H9 (cell line): ENCODE measurements around the gene CDK10. TPM values are rescaled to one million over a fixed set of nuclear protein-coding genes. Genes with fewer than 3 reads are reported as not detected.

Source experiments
- DNase-seq: peaks from one replicate; pipeline ENCODE4 v3.0.0-alpha.2; 2017
- H2AFZ ChIP-seq: one replicate; pipeline ENCODE4 v1.6.1; 2013; ENCODE audit warnings: mild to moderate bottlenecking, low read length, control low read depth, moderate library complexity
- H2AK5ac ChIP-seq: 2 replicates; pipeline ENCODE4 v1.6.1; 2013; ENCODE audit warnings: low read length, control low read depth, mixed read lengths; ENCODE audit not compliant: insufficient read length
- H2BK120ac ChIP-seq: one replicate; pipeline ENCODE4 v1.6.1; 2013; ENCODE audit warnings: low read depth, mild to moderate bottlenecking, low read length, control low read depth, inconsistent platforms; ENCODE audit not compliant: poor library complexity, severe bottlenecking
- H2BK12ac ChIP-seq: 2 replicates; pipeline ENCODE4 v1.6.1; 2013; ENCODE audit warnings: low read length, control low read depth, mixed read lengths, low read depth; ENCODE audit not compliant: insufficient read length
- H2BK15ac ChIP-seq: 2 replicates; pipeline ENCODE4 v1.6.1; 2013; ENCODE audit warnings: low read depth, low read length, control low read depth
- H2BK20ac ChIP-seq: one replicate; pipeline ENCODE4 v1.6.1; 2013; ENCODE audit warnings: low read depth, mild to moderate bottlenecking, low read length, control low read depth, inconsistent platforms; ENCODE audit not compliant: poor library complexity, severe bottlenecking
- H2BK5ac ChIP-seq: 2 replicates; pipeline ENCODE4 v1.6.1; 2013; ENCODE audit warnings: low read length, control low read depth, mixed read lengths; ENCODE audit not compliant: insufficient read length
- H3K14ac ChIP-seq: 2 replicates; pipeline ENCODE4 v1.6.1; 2013; ENCODE audit warnings: low read length, control low read depth; ENCODE audit not compliant: insufficient read depth
- H3K18ac ChIP-seq: 2 replicates; pipeline ENCODE4 v1.6.1; 2013; ENCODE audit warnings: low read depth, mild to moderate bottlenecking, mixed read lengths, low read length, control low read depth; ENCODE audit not compliant: insufficient read length
- H3K23ac ChIP-seq: 2 replicates; pipeline ENCODE4 v1.6.1; 2013; ENCODE audit warnings: low read length, control low read depth, mixed read lengths, low read depth; ENCODE audit not compliant: insufficient read length
- H3K23me2 ChIP-seq: 2 replicates; pipeline ENCODE4 v1.6.1; 2013; ENCODE audit warnings: low read depth, mild to moderate bottlenecking, mixed read lengths, low read length, control low read depth; ENCODE audit not compliant: insufficient read length, poor library complexity, severe bottlenecking
- H3K27ac ChIP-seq: 2 replicates; pipeline ENCODE4 v1.5.1; 2013; ENCODE audit warnings: low read length, control low read depth, mixed read lengths, low read depth; ENCODE audit not compliant: insufficient read length
- H3K27me3 ChIP-seq: 2 replicates; pipeline ENCODE4 v1.6.1; 2013; ENCODE audit warnings: low read length, control low read depth, inconsistent platforms; ENCODE audit not compliant: insufficient read depth
- H3K4ac ChIP-seq: 2 replicates; pipeline ENCODE4 v1.6.1; 2013; ENCODE audit warnings: low read depth, mild to moderate bottlenecking, control low read depth, inconsistent platforms, low read length, moderate library complexity
- H3K4me1 ChIP-seq: 2 replicates; pipeline ENCODE4 v1.6.1; 2013; ENCODE audit warnings: low read length, control low read depth, inconsistent platforms; ENCODE audit not compliant: insufficient read depth
- H3K4me2 ChIP-seq: 2 replicates; pipeline ENCODE4 v1.6.1; 2013; ENCODE audit warnings: low read length, control low read depth, mixed read lengths; ENCODE audit not compliant: insufficient read length, insufficient read depth
- H3K56ac ChIP-seq: 2 replicates; pipeline ENCODE4 v1.6.1; 2013; ENCODE audit warnings: low read depth, mild to moderate bottlenecking, mixed read lengths, low read length, control low read depth; ENCODE audit not compliant: insufficient read length
- H3K79me1 ChIP-seq: 2 replicates; pipeline ENCODE4 v1.6.1; 2013; ENCODE audit warnings: low read depth, mild to moderate bottlenecking, moderate library complexity, low read length, control low read depth, inconsistent platforms; ENCODE audit not compliant: insufficient read depth, poor library complexity, severe bottlenecking
- H3K79me2 ChIP-seq: 2 replicates; pipeline ENCODE4 v1.6.1; 2013; ENCODE audit warnings: low read length, control low read depth, inconsistent platforms; ENCODE audit not compliant: insufficient read depth
- H3K9ac ChIP-seq: 2 replicates; pipeline ENCODE4 v1.6.1; 2013; ENCODE audit warnings: low read length, control low read depth, mixed read lengths; ENCODE audit not compliant: insufficient read length; ENCODE audit errors: extremely low read depth
- H3K9me3 ChIP-seq: one replicate; pipeline ENCODE4 v1.6.1; 2013; ENCODE audit warnings: low read depth, low read length, inconsistent platforms; ENCODE audit not compliant: control insufficient read depth
- H3T11ph ChIP-seq: one replicate; pipeline ENCODE4 v1.6.1; 2013; ENCODE audit warnings: mild to moderate bottlenecking, low read length, control low read depth, inconsistent platforms
- H4K20me1 ChIP-seq: one replicate; pipeline ENCODE4 v1.6.1; 2013; ENCODE audit not compliant: control insufficient read depth, insufficient read length, insufficient read depth
- H4K5ac ChIP-seq: 2 replicates; pipeline ENCODE4 v1.6.1; 2013; ENCODE audit warnings: low read depth, mild to moderate bottlenecking, mixed read lengths, low read length, control low read depth; ENCODE audit not compliant: insufficient read length
- H4K8ac ChIP-seq: replicated peaks from 2 replicates; pipeline ENCODE4 v1.6.1; 2013; ENCODE audit warnings: low read length, control low read depth, mixed read lengths, low read depth; ENCODE audit not compliant: insufficient read length
- H4K91ac ChIP-seq: 2 replicates; pipeline ENCODE4 v1.6.1; 2013; ENCODE audit warnings: low read depth, mild to moderate bottlenecking, moderate library complexity, mixed read lengths, low read length, control low read depth; ENCODE audit not compliant: insufficient read length
- H3K27ac Mint-ChIP-seq, 3 experiments: 2 replicates in 2 of 3; 3 replicates in 1 of 3; pipeline ENCODE4 v1.8.0; 2020 to 2021; ENCODE audit warnings: mixed read lengths in 3 of 3, mild to moderate bottlenecking in 1 of 3, moderate library complexity in 1 of 3
- H3K27me3 Mint-ChIP-seq: 2 replicates; pipeline ENCODE4 v1.8.0; 2021; ENCODE audit warnings: low read depth, mild to moderate bottlenecking, moderate library complexity, mixed read lengths
- H3K36me3 Mint-ChIP-seq, 3 experiments: 2 replicates in 2 of 3; 3 replicates in 1 of 3; pipeline ENCODE4 v1.8.0; 2020 to 2021; ENCODE audit warnings: low read depth in 3 of 3, mixed read lengths in 3 of 3; ENCODE audit not compliant: insufficient read depth in 1 of 3
- H3K4me1 Mint-ChIP-seq, 2 experiments: 2 replicates each; pipeline ENCODE4 v1.8.0; 2020; ENCODE audit warnings: mixed read lengths in 2 of 2
- H3K4me3 Mint-ChIP-seq, 2 experiments: 2 replicates in 1 of 2; 3 replicates in 1 of 2; pipeline ENCODE4 v1.8.0; 2020 to 2021; ENCODE audit warnings: mild to moderate bottlenecking in 2 of 2, mixed read lengths in 2 of 2, moderate library complexity in 1 of 2
- H3K9me3 Mint-ChIP-seq, 2 experiments: 2 replicates in 1 of 2; 3 replicates in 1 of 2; pipeline ENCODE4 v1.8.0; 2020; ENCODE audit warnings: mild to moderate bottlenecking in 2 of 2, mixed read lengths in 2 of 2, moderate library complexity in 1 of 2
- CTCF ChIP-seq: fragments of 200-600 bp; sonication (generic); conservative IDR thresholded peaks from 3 replicates; pipeline ENCODE4 v1.8.0; 2021; ENCODE audit warnings: antibody characterized with exemption, mild to moderate bottlenecking
- WGBS: extraction: QIAGEN DNeasy Blood & Tissue Kit; methylation state at CpG from one replicate; pipeline ENCODE4 v1.1.7; 2013; ENCODE audit warnings: missing lambda C conversion rate, low lambda C conversion rate, mixed read lengths; ENCODE audit not compliant: insufficient read length; ENCODE audit errors: extremely low coverage; 5-methylcytosine and 5-hydroxymethylcytosine counted together
- total RNA-seq: library from RNA; stranded (reverse); gene quantifications from 2 replicates; pipeline ENCODE4 v1.2.1, GENCODE V29; 2021

Gene CDK10
- total RNA-seq, 1 experiment from 2014 or later, result 77.1 TPM

- H2BK120ac ChIP-seq, result no peak overlapping the region
- no peak for TF ChIP-seq CTCF
- Mint-ChIP-seq H3K27me3 (peaks cover 2% of the 10 kb centered on the region; the same call in 1 of the 2 replicates), H3K36me3 (peaks cover 19 to 48% (median 38%) of the 10 kb centered on the region in 3 experiments), H3K4me1 (peaks cover 5 to 8% of the 10 kb centered on the region in 2 experiments), H3K4me3 (no peak overlapping the region), H3K27ac (no peak overlapping the region), H3K9me3 (no peaks in the 10 kb centered on the region; a peak in 1 of 5 replicates)
- H3T11ph ChIP-seq, result no peak overlapping the region
- no peak overlapping the region for H3K14ac ChIP-seq
- H2BK12ac ChIP-seq, result no peak overlapping the region
- no peak overlapping the region for H3K18ac ChIP-seq
- H3K23me2 ChIP-seq, result peaks cover 11% of the 10 kb centered on the region
- no peaks in the 10 kb centered on the region for H3K79me1 ChIP-seq
- no peak overlapping the region for H3K23ac ChIP-seq
- H3K79me2 ChIP-seq, result no peaks in the 10 kb centered on the region
- no peak overlapping the region for H3K4ac ChIP-seq
- H2BK20ac ChIP-seq, result no peak overlapping the region
- H2BK5ac ChIP-seq, result no peak overlapping the region
- no peak for DNase-seq
- no peaks in the 10 kb centered on the region for H3K27me3 ChIP-seq
- no peak overlapping the region for H2BK15ac ChIP-seq
- H4K91ac ChIP-seq, result no peak overlapping the region
- no peak overlapping the region for H2AK5ac ChIP-seq
- H4K20me1 ChIP-seq, result no peaks in the 10 kb centered on the region
- H3K4me1 ChIP-seq, result no peaks in the 10 kb centered on the region
- H3K9me3 ChIP-seq, result no peaks in the 10 kb centered on the region
- no peak overlapping the region for H3K4me2 ChIP-seq
- no peak overlapping the region for H4K8ac ChIP-seq
- no peak overlapping the region for H4K5ac ChIP-seq
- no CpG with 5 or more reads among the region's 19 CpGs for WGBS
- H3K9ac ChIP-seq, result no peak overlapping the region
- no peak overlapping the region for H3K27ac ChIP-seq
- no peak overlapping the region for H3K56ac ChIP-seq
- no peak overlapping the region for H2AFZ ChIP-seq
Observed at GRCh38 chr16:89697161-89697615, 10.7 kb downstream of the CDK10 start.
